Psoas muscle (tissue), 8 donors: ENCODE data around the gene FAM83E. TPM values are rescaled to one million over a fixed set of nuclear protein-coding genes. Genes with fewer than 3 reads are reported as not detected.

Experiments used
- ATAC-seq, 4 donors: fragments of 200-7000 bp; cut with Tn5 transposase; one replicate each; pipeline ENCODE4 v1.9.1; 2020; ENCODE audit warnings: moderate library complexity in 3 of 4, mild to moderate bottlenecking in 2 of 4
- DNase-seq, 2 donors: peaks; one replicate each; pipeline ENCODE4 v3.0.0-alpha.2; 2020
- H3K27ac ChIP-seq: fragments of 200-600 bp; one replicate; pipeline ENCODE4 v1.8.0; 2022
- H3K27me3 ChIP-seq, 3 donors: fragments of 200-600 bp in 1 of 3; one replicate each; pipeline versions ENCODE4 v1.6.1 to v1.8.0; 2013 to 2022; ENCODE audit warnings: low read length in 2 of 3, mild to moderate bottlenecking in 2 of 3, moderate library complexity in 1 of 3; ENCODE audit not compliant: insufficient read depth in 3 of 3
- H3K36me3 ChIP-seq, 2 donors: fragments of 200-600 bp in 1 of 2; one replicate each; pipeline versions ENCODE4 v1.6.1 to v1.8.0; 2013 to 2022; ENCODE audit warnings: low read depth in 1 of 2, mild to moderate bottlenecking in 1 of 2, moderate library complexity in 1 of 2; ENCODE audit not compliant: insufficient read depth in 1 of 2
- H3K4me1 ChIP-seq: fragments of 200-600 bp; one replicate; pipeline ENCODE4 v1.8.0; 2022
- H3K4me3 ChIP-seq: fragments of 200-600 bp; one replicate; pipeline ENCODE4 v1.8.0; 2022; ENCODE audit warnings: mild to moderate bottlenecking
- H3K9me3 ChIP-seq: fragments of 200-600 bp; one replicate; pipeline ENCODE4 v1.8.0; 2022
- CTCF ChIP-seq: fragments of 200-600 bp; IDR thresholded peaks from one replicate; pipeline ENCODE4 v1.8.0; 2022; ENCODE audit warnings: antibody characterized with exemption
- WGBS, 3 donors: extraction: QIAGEN DNeasy Blood & Tissue Kit; methylation state at CpG; one replicate each; pipeline versions ENCODE4 v1.1.6 to v1.1.7; 2013; 5-methylcytosine and 5-hydroxymethylcytosine counted together
- intact Hi-C, 2 donors: fragments of 100-400 bp; cut with DNase I; formaldehyde crosslinking; loops; one replicate each; pipeline versions ENCODE4 v1.11.0 to v1.14.2; 2022
- polyA plus RNA-seq, 3 donors: library from polyadenylated mRNA; stranded (reverse); fragments of 200-250 nt; gene quantifications; one replicate each; pipeline ENCODE4 v1.2.3, GENCODE V29; 2013
- total RNA-seq, 4 donors: library from RNA; stranded (reverse); fragmentation: NEBNext Ultra II Directional in 2 of 4; extraction: Animal tissue kit (Norgen Biotek cat#: 25700) in 2 of 4; gene quantifications; one replicate each; pipeline versions ENCODE4 v1.2.1 to v1.2.4, GENCODE V29; 2021 to 2023
- donor health status: healthy with polysubstance abuse.
- donor health status: DM: no; HTN: no; CAD: no; lungs with moderate emphysema.
- donor health status: Bipolar disorder and iron deficiency.
- donor health status: healthy.
- donor health status: DM: yes; HTN: yes; CAD: no.
- donor health status: DM: no; HTN: no; CAD: no.
- donor health status: DM: no; HTN: no; CAD: no.
- donor health status: DM: yes; HTN: yes; CAD: no.

The FAM83E gene
- total and polyA plus RNA-seq, 7 donors = 0.01 to 0.20 TPM; not detected in 5

GRCh38 chr19:48635966-48636858, 21.3 kb upstream of the FAM83E start:
- H3K4me3 ChIP-seq = peak overlapping the region; percentile 87
- H3K4me1 ChIP-seq = peaks cover 42% of the 10 kb centered on the region
- peak in 1 of 2 donors; percentile 75 for DNase-seq
- no peak for TF ChIP-seq CTCF
- intact Hi-C loops = loop anchor here in 1 of 2 donors (10.0 kb wide), 1 partner anchor 329 kb away; the partner anchor contains the start of gene FTL
- WGBS, 3 donors = 1 to 3% (median 1%) methylated on average over 33 to 35 of the region's 35 CpGs
- no peaks in the 10 kb centered on the region for H3K9me3 ChIP-seq
- H3K36me3 ChIP-seq = no peaks in the 10 kb centered on the region
- peak overlapping the region; percentile 97 for H3K27ac ChIP-seq
- no peak for ATAC-seq
- H3K27me3 ChIP-seq = no peaks in the 10 kb centered on the region

GRCh38 chr19:48635263-48635965, 20.5 kb upstream of the FAM83E start:
- intact Hi-C loops = loop anchor here in 1 of 2 donors (10.0 kb wide), 1 partner anchor 329 kb away; the partner anchor contains the start of gene FTL
- Histone ChIP-seq H3K36me3 (peaks cover 0 to 6% of the 10 kb centered on the region in 2 donors), H3K27me3 (no peaks in the 10 kb centered on the region), H3K9me3 (no peaks in the 10 kb centered on the region), H3K4me1 (peaks cover 50% of the 10 kb centered on the region), H3K4me3 (peak overlapping the region; percentile 87), H3K27ac (peak overlapping the region; percentile 97)
- no peak for TF ChIP-seq CTCF
- DNase-seq (peak; percentile 80 to 88), ATAC-seq (peak; percentile 57 to 61 (median 59))
- WGBS, 3 donors = 0 to 1% (median 1%) methylated on average over 28 to 67 of the region's 67 CpGs

- intact Hi-C loops = loop anchor here in 1 of 2 donors (10.0 kb wide), 1 partner anchor 330 kb away; the partner anchor contains the start of gene FTL
- peak; percentile 98 to 99 for DNase-seq
- H3K36me3 ChIP-seq = peaks cover 0 to 7% of the 10 kb centered on the region in 2 donors
- peak overlapping the region; percentile 87 for H3K4me3 ChIP-seq
- peak; percentile 60 to 70 (median 64) for ATAC-seq
- H3K9me3 ChIP-seq = no peaks in the 10 kb centered on the region
- 2 to 6% (median 3%) methylated on average over 21 to 37 of the region's 37 CpGs for WGBS, 3 donors
- no peaks in the 10 kb centered on the region for H3K27me3 ChIP-seq
- no peak for TF ChIP-seq CTCF
- peaks cover 55% of the 10 kb centered on the region for H3K4me1 ChIP-seq
- peak overlapping the region; percentile 97 for H3K27ac ChIP-seq
These were observed 19.8 kb upstream of the FAM83E start for GRCh38 chr19:48634424-48635262.

- 12 to 33% (median 15%) methylated on average over 7 of the region's 7 CpGs for WGBS, 3 donors
- intact Hi-C loops = loop anchor here in 1 of 2 donors (10.0 kb wide), 1 partner anchor 331 kb away; the partner anchor contains the start of gene FTL
- Histone ChIP-seq H3K4me3 (peak overlapping the region; percentile 87), H3K4me1 (peaks cover 55% of the 10 kb centered on the region), H3K36me3 (peaks cover 0 to 7% of the 10 kb centered on the region in 2 donors), H3K27ac (peak overlapping the region; percentile 97), H3K9me3 (no peaks in the 10 kb centered on the region), H3K27me3 (no peaks in the 10 kb centered on the region)
- no peak for ATAC-seq
- no peak for TF ChIP-seq CTCF
- DNase-seq = no peak
These were observed 19.1 kb upstream of the FAM83E start for GRCh38 chr19:48634036-48634342.
